ENCODE results near the gene C19orf38.

C19orf38 gene

GRCh38 chr19:10808937-10809649 lies 39.1 kb upstream of the C19orf38 start:
- Histone ChIP-seq H4K20me1 (ENCODE audit: control insufficient read depth, insufficient read depth, low read depth, low read length) (no peaks in the 10 kb centered on the region), H3K4me2 (ENCODE audit: low read length) (no peak overlapping the region), H3K79me2 (ENCODE audit: control insufficient read depth, low read length) (no peaks in the 10 kb centered on the region), H3K4me1 (ENCODE audit: control insufficient read depth, low read length) (no peaks in the 10 kb centered on the region), H3K9me3 (ENCODE audit: control insufficient read depth, insufficient read depth, low read length) (no peaks in the 10 kb centered on the region), H3K9me2 (replicated peaks; ENCODE audit: control insufficient read depth, low read length) (no peaks in the 10 kb centered on the region), H3K4me3 (ENCODE audit: low read length) (no peak overlapping the region), H3K27me3 (ENCODE audit: control insufficient read depth, low read length) (no peaks in the 10 kb centered on the region), H3K27ac (ENCODE audit: low read depth, low read length) (no peak overlapping the region), H3F3A (ENCODE audit: control insufficient read depth, insufficient read depth) (no peaks in the 10 kb centered on the region), H3K36me3 (ENCODE audit: control insufficient read depth, low read length) (peaks cover 16% of the 10 kb centered on the region)
- TF ChIP-seq EZH2phosphoT487 (IDR thresholded peaks at IDR 0.05; ENCODE audit: borderline replicate concordance, low read length) (no peak), CTCF (IDR thresholded peaks at IDR 0.05; ENCODE audit: low read depth, low read length, poor library complexity, severe bottlenecking) (no peak)

GRCh38 chr19:10809651-10810285 lies 38.4 kb upstream of the C19orf38 start:
- no peaks in the 10 kb centered on the region for H4K20me1 ChIP-seq (ENCODE audit: control insufficient read depth, insufficient read depth, low read depth, low read length)
- no peak overlapping the region for H3K27ac ChIP-seq (ENCODE audit: low read depth, low read length)
- H3K4me2 ChIP-seq (ENCODE audit: low read length), result no peak overlapping the region
- H3K27me3 ChIP-seq (ENCODE audit: control insufficient read depth, low read length), result no peaks in the 10 kb centered on the region
- H3K9me2 ChIP-seq (replicated peaks; ENCODE audit: control insufficient read depth, low read length), result no peaks in the 10 kb centered on the region
- H3K79me2 ChIP-seq (ENCODE audit: control insufficient read depth, low read length), result no peaks in the 10 kb centered on the region
- no peaks in the 10 kb centered on the region for H3K9me3 ChIP-seq (ENCODE audit: control insufficient read depth, insufficient read depth, low read length)
- no peaks in the 10 kb centered on the region for H3K4me1 ChIP-seq (ENCODE audit: control insufficient read depth, low read length)
- TF ChIP-seq CTCF (IDR thresholded peaks at IDR 0.05; ENCODE audit: low read depth, low read length, poor library complexity, severe bottlenecking) (no peak), EZH2phosphoT487 (IDR thresholded peaks at IDR 0.05; ENCODE audit: borderline replicate concordance, low read length) (no peak)
- no peaks in the 10 kb centered on the region for H3F3A ChIP-seq (ENCODE audit: control insufficient read depth, insufficient read depth)
- no peak overlapping the region for H3K4me3 ChIP-seq (ENCODE audit: low read length)
- peaks cover 14% of the 10 kb centered on the region for H3K36me3 ChIP-seq (ENCODE audit: control insufficient read depth, low read length)

- Histone ChIP-seq H3K9me3 (ENCODE audit: control insufficient read depth, insufficient read depth, low read length) (no peaks in the 10 kb centered on the region), H3F3A (ENCODE audit: control insufficient read depth, insufficient read depth) (no peaks in the 10 kb centered on the region), H4K20me1 (ENCODE audit: control insufficient read depth, insufficient read depth, low read depth, low read length) (no peaks in the 10 kb centered on the region), H3K9me2 (replicated peaks; ENCODE audit: control insufficient read depth, low read length) (no peaks in the 10 kb centered on the region), H3K4me3 (ENCODE audit: low read length) (no peak overlapping the region), H3K36me3 (ENCODE audit: control insufficient read depth, low read length) (peaks cover 10% of the 10 kb centered on the region; the same call in 1 of the 2 replicates), H3K4me1 (ENCODE audit: control insufficient read depth, low read length) (no peaks in the 10 kb centered on the region), H3K27me3 (ENCODE audit: control insufficient read depth, low read length) (no peaks in the 10 kb centered on the region), H3K79me2 (ENCODE audit: control insufficient read depth, low read length) (no peaks in the 10 kb centered on the region), H3K4me2 (ENCODE audit: low read length) (no peak overlapping the region), H3K27ac (ENCODE audit: low read depth, low read length) (no peak overlapping the region)
- TF ChIP-seq EZH2phosphoT487 (IDR thresholded peaks at IDR 0.05; ENCODE audit: borderline replicate concordance, low read length), result no peak
- no peak for TF ChIP-seq CTCF (IDR thresholded peaks at IDR 0.05; ENCODE audit: low read depth, low read length, poor library complexity, severe bottlenecking)
These were observed 36.7 kb upstream of the C19orf38 start for GRCh38 chr19:10811391-10812111.
